HL-60 (cell line): ENCODE results near the gene AUP1.

ENCODE experiments used
- CTCF ChIP-seq: IDR thresholded peaks from one replicate; pipeline ENCODE4 v1.5.1; 2011; ENCODE audit warnings: low read length, control low read depth, inconsistent platforms; ENCODE audit not compliant: insufficient read depth
- GABPA ChIP-seq: IDR thresholded peaks from 2 replicates; pipeline ENCODE4 v1.6.1; 2012; ENCODE audit warnings: low read depth
- REST ChIP-seq: IDR thresholded peaks from 2 replicates; pipeline ENCODE4 v1.6.1; 2012; ENCODE audit warnings: low read depth; ENCODE audit not compliant: insufficient replicate concordance

GRCh38 chr2:74544634-74545033 is 15.1 kb upstream of the AUP1 start:
- TF ChIP-seq REST (no peak), CTCF (no peak), GABPA (no peak)
